Testis (tissue), 2 donors: ENCODE measurements around the gene ADH1C.

Experiments
- POLR2A ChIP-seq: fragments of 450-650 bp; IDR thresholded peaks from one replicate; pipeline ENCODE4 v1.6.1; 2017; ENCODE audit warnings: antibody characterized with exemption, mild to moderate bottlenecking, moderate library complexity
- TF ChIP-seq, protein P1 (sequence below), 3 experiments: fragments of 450-650 bp in 2 of 3; fragments of 200-600 bp in 1 of 3; sonication (generic) in 1 of 3; IDR thresholded peaks; one replicate each; pipeline ENCODE4 v1.5.1; 2016 to 2019; ENCODE audit warnings: antibody characterized with exemption in 3 of 3, mild to moderate bottlenecking in 2 of 3, moderate library complexity in 1 of 3

DNA sequence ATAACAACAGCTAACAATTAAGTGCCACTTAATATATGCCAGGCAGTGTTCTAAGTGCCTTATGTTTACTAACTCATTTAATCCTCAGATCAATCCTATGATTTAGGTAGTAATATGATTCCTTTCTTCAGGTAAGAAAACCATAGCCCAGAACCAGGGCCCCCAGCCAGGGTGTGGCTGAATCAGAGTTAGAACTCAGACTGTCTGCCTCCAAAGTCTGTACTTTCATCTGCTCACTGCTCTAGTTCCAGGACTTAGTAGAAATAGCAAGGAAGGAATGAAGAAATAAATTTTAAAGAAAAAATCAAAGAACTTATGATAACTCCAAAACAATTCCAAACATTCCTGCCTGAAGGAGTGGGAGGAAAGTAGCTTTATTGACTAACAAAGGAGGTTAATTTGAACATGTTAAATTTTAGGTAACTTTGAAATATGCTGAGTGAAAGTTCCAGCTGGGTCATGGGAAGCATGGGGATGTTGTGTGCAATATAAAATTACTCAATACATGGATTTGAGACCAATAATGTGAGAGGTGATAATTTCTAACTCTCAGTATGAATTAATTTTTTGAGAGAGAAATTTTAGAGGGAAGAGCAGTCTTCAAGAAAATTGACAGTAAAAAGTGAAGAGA lies 8.8 kb upstream of the ADH1C start:
- TF ChIP-seq, protein P1, sequence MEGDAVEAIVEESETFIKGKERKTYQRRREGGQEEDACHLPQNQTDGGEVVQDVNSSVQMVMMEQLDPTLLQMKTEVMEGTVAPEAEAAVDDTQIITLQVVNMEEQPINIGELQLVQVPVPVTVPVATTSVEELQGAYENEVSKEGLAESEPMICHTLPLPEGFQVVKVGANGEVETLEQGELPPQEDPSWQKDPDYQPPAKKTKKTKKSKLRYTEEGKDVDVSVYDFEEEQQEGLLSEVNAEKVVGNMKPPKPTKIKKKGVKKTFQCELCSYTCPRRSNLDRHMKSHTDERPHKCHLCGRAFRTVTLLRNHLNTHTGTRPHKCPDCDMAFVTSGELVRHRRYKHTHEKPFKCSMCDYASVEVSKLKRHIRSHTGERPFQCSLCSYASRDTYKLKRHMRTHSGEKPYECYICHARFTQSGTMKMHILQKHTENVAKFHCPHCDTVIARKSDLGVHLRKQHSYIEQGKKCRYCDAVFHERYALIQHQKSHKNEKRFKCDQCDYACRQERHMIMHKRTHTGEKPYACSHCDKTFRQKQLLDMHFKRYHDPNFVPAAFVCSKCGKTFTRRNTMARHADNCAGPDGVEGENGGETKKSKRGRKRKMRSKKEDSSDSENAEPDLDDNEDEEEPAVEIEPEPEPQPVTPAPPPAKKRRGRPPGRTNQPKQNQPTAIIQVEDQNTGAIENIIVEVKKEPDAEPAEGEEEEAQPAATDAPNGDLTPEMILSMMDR (IDR thresholded peaks at IDR 0.05): no peak
- TF ChIP-seq POLR2A: no peak
